CD4-positive, alpha-beta T cell treated with Interleukin-6 for 4 hours (primary cell): ENCODE results near the gene NOC4L.
A peak's percentile ranks its signal among the peaks of the same experiment; 100 is the strongest.

ENCODE experiments used
- DNase-seq: peaks from one replicate; pipeline ENCODE4 v3.0.0-alpha.2; 2020; ENCODE audit warnings: mixed read lengths

NOC4L gene

DNA sequence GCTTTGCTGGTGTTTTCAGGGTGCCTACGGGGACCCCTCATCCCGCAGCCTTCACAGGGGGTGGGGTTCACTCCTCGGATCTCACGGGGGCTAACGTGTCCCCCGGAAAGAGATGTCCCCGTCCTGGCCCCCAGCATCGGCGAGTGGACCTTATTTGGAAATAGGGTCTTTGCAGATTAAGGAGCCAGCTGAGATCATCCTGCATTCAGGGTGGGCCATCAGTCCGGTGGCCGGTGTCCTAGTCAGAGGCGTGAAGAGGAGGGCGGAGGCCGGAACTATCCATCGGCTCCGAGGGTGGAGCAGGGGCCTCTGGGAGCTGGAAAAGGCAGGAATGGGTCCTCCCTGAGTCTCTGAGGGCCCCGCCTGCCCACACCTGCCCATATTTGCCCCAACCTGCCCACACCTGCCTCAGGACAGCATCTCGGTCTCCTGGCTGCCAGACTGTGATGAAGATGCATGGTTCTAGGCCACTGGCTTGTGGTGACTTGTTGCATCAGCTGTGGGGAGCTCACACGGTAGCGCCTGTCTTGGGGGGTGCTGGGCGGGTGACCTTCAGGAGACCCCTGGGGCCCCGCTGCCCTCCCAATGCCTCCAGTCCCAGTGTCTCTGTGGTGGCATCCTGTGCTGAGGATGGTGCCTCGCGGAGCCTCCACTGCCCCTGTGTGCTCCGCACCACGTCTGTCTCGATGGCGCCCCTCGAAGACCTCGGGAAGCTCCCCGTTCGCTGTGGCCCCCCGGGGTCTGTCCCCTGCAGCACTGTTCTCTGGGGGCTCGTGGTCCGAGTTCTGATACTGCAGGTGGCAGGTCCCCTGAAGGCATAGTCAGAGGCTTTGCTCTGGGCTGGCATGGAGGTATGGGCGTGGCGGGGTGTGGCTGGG lies 14.7 kb downstream of the NOC4L start:
- DNase-seq, result no peak

DNA sequence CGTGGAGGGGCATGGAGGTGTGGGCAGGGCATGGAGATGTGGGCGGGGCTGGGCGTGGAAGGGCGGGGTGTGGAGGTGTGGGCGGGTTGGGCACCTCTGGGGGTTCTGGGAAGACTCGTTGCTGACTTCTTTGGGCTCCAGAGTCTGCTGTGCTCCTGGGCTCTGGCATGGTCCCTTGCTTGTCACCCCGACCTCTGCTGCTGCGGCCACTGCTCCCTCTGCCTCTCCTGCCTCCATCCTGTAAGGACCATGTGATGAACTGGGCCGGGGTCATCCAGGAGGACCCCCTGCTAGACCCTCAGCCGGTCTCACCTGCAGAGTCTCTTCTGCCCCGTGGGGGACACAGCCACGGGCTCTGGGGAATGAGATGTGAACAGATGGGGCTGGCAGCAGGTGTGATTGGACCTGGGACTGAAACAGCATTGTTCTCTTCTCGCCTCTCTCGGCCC lies 15.3 kb downstream of the NOC4L start:
- no peak for DNase-seq

DNA sequence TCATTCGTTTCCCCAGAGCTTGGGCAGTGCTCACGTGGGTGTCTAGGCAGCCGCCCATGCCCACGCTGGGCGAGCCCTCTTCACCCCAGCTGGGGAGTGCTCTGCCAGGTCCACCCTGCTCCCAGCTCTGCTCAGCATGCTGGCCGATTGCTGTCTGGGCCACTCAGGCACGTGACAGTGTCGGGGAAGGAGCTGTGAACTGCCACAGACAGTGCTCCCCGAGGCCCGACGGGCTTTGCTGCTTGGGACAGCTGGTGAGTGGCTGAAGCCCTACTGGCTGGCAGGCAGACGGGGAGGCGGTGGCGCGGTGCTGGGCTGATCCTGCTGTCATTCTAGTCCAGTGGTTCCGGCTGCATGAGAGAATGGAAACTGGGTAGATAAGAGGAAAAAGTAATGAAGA lies 15.8 kb downstream of the NOC4L start:
- DNase-seq, result no peak

DNA sequence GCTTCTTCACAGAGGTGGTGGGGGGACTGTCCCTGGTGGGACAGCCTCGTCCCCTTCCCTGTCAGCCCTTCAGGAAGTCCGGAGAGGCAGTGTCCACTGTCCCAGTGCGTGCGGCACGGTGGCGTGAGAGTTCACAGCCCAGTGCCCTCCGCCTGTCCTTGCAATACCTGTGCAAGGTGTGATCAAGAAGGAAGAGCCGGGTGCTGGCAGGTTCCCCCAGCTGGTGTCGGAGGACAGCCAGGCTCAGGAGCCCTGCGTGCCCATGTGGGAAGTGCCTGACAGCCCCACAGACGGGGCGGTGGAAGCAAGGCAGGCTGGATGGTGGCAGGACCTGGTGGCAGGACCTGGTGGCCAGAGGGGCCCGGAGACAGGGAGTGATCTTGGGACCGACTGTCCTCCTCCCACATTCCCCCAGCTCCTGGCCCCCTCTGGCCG lies 16.4 kb downstream of the NOC4L start:
- DNase-seq, result no peak

DNA sequence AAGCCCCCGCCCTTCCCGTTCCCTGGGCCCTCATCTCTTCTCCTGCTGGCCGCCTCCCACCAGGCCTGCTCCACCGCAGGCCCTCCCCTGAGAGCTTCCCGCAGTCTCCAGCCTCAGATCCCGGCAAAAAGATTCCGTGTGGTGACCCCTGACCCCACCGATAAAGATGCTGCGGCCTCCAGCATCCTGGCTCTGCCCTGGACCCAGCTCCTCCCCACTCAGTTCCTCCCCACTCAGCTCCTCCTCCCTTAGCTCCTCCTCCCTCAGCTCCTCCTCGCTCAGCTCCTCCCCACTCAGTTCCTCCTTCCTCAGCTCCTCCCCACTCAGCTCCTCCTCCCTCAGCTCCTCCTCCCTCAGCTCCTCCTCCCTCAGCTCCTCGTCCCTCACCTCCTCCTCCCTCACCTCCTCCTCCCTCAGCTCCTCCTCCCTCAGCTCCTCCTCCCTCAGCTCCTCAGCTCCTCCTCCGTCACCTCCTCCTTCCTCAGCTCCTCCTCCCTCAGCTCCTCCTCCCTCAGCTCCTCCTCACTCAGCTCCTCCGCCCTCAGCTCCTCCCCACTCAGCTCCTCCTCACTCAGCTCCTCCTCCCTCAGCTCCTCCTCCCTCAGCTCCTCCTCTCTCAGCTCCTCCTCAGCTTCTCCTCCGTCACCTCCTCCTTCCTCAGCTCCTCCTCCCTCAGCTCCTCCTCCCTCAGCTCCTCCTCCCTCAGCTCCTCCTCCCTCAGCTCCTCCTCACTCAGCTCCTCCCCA lies 17.0 kb downstream of the NOC4L start:
- DNase-seq, result no peak

DNA sequence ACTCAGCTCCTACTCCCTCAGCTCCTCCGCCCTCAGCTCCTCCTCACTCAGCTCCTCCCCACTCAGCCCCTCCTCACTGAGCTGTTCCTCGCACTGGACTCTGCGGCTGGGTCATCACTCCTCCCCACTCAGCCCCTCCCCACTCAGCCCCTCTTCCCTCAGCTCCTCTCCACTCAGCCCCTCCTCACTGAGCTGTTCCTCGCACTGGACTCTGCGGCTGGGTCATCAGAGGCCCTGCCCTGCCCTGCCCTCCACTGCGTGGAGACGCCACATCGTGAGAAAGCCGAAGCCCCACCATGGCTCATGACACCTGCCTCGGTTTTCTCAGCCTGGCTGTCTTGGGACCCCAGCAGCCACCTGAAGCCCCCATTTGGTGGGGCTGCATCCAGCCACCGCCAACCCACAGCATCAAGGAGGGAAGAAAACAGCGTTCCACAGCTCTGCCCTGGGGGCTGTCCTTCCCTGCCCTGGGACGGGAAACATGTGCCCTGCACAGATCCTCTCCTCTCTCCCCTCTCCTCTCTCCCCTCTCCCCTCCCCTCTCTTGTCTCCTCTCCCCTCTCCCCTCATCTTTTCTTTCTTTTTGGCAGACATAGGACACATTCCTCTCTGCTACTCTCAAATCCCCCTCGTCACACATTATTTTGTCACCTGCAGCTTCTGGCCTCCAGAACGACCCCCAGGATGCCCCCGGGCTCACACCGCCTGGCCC lies 17.7 kb downstream of the NOC4L start:
- DNase-seq, result no peak

DNA sequence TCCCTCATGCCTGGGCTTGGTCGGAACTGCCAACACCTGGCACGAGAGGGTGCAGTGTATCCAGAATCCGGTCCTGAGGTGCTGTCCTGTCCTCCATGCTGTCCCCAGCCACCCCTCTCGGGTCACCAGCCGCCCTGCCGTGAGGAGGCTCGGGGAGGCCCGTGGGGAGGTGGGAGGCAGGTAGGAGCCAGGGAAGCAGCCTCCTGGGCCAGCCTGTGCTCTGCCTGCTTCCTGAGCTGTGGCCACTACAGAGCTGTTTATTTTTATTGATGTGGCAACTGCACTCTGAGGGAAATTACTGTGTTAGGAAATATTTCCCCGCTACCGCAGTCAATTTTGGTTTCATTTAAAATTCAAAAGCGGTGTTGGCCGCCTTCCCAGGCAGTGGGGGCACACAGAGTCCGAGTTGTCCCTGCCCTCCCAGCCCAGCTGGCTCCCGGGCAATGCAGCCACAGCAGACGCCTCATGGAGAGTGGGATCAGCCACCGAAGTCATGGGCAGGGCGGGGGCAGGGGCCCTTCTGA lies 18.3 kb downstream of the NOC4L start:
- peak; percentile 33 for DNase-seq

DNA sequence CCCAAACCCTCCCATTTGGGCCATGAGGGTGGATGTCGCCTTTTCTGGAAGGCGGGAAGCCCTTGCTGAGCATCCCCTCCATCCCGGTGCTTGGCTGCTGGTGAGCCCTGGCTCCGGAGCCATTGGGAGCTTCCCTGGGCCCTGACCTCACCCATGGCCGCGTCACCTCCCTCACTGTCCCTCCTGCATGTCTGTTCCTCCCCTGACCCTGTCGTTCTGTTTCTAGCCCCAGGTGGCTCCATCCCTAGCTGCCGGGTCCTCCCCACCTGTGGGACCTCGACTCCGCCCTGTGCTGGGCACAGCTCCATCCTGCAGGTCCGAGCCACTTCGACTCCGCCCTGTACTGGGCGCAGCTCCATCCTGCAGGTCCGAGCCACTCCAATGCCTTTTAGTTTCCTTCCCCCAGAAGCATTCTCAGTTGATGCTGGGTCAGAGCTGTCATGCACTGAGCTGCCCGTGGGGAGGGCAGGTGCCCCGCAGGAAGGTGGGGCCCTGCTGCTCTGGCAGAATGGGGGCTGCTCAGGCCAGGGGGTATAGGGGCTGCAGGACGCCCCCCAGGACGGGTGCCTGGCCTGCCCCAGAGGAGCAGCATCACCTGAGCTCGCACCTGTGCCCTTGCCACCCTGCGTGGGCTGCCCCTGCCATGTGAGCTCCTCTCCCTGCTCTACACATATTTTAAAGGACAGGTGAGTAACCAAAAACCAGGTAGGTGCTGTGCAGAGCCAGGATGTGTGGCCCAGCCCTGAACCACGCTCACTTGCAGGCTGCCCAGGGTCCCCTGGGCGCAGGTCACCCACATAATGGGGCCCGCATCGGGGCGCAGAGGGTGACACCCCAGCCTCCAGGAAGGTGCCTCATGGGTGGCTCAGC lies 19.0 kb downstream of the NOC4L start:
- no peak for DNase-seq

DNA sequence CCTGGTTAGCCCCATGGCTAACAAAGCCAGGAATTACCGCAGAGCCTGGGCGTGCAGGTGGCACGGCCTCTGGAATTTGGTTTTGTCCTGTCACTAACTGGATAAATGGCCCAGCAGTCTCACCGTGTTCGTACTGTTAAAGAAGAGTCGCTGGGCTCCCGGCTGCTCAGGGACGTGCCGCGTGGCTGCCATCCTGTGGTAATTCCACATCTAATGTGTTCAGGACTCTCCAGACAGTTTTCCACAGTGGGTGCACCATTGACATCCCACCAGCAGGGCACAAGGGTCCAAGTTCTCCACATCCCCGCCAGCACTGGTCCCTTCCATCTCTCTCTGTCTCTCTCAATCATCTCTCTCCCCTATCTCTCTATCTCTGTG lies 19.6 kb downstream of the NOC4L start:
- no peak for DNase-seq

DNA sequence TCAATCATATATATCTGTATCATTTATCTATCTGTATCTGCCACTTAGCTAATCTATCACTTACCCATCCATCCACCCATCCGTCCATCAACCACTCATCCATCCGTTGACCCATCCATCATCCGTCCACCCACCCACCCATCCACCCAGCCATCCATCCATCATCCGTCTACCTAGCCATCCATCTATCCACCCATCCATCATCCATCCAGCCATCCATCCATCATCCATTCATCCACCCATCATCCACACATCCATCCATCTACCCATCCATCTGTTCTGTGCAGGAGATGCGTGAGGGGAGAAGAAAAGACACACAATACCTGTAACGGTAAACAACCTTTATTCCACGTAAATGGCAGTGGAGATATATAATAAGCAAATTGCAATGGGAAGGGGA lies 20.2 kb downstream of the NOC4L start:
- DNase-seq, result no peak

DNA sequence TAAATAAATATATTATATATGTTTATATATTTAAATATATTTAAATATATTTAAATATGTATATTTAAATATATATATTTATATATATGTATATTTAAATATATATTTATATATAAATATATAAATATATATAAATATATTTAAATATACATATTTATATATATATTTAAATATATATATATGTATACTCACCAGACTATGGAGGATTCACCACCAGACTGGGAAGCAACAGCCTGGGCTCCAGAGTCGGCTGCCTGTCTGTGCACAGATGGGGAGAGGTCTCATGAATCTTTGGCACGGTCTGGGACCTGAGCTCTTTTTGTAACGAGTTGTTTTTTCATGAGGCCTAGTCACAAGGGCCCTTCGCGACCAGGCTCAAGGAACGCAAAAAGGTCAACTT lies 21.3 kb downstream of the NOC4L start:
- DNase-seq, result no peak

DNA sequence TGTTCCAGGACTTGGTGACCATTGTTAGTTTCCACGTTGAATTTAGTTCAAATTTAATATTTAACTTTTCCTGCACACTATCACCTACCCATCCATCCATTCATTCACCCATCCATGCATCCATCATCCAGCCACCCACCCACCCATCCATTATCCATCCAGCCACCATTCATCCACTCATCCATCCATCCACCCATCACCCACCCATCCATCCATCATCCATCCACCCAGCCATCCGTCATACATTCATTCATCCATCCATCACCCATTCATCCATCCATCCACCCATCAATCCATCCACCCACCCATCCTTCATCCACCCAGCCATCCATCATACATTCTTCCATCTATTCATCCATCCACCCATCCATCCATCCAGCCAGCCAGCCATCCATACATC lies 21.8 kb downstream of the NOC4L start:
- DNase-seq, result no peak

DNA sequence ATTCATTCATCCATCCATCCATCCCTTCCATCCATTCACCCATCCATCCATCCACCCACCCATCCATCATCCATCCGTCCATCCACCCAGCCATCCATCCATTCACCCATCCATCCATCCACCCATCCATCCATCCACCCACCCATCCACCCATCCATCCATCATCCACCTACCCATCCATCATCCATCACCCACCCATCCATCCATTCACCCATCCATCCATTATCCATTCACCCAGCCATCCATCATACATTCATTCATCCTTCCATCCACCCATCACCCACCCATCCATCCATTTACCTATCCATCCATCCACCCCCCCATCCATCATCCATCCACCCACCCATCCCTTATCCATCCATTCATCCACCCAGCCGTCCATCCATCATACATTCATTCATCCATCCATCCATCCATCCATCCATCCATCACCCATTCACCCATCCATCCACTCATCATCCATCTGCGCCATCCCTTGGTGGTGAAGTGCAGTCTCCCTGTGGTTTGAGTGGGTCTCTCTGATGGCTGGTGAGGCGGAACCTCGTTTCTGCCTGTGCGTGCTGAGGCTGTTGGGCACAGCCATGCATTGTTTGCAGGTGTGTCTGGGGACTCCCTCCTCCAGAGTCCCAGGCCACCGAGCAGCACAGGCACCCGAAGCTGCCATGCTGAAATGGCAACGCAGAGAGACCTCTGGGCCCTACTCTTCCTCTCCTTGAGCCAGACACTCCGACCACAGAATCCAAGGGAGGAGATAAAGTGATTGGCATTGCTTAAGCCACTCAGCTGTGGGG lies 22.7 kb downstream of the NOC4L start:
- DNase-seq, result no peak

DNA sequence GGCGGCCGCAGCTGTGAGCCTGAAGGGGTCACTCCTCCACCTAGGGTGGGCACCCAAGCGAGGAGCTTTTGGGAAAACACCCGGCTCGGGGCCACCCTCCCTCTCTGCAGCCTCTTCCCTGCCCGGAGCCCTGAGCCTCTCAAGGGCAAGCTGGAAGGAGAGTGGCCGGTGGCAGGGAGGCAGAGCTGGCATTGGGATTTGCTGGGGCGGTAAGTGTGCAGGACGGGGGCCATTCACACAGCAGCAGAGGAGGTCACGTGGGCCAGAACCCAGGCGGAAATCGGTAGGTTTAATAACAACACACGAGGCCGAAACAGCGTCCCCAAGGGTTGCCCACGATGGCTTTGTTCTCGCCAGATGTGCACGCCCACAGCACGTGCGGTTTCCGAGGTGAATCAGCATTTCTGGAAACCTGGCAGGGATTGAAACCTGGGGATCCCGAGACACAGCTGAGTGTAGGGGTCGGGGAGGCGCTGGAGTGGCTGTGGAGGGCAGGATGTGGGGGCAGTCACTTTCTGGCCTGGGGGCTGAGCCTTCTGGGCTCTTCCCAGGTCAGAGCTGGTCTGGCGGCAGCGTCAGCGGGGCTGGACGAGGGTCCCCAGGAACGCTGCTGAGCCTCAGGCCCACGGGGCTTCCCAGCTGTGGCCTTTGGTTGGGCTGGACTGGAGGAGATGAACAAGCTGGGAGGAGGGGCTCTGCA lies 23.5 kb downstream of the NOC4L start:
- no peak for DNase-seq

DNA sequence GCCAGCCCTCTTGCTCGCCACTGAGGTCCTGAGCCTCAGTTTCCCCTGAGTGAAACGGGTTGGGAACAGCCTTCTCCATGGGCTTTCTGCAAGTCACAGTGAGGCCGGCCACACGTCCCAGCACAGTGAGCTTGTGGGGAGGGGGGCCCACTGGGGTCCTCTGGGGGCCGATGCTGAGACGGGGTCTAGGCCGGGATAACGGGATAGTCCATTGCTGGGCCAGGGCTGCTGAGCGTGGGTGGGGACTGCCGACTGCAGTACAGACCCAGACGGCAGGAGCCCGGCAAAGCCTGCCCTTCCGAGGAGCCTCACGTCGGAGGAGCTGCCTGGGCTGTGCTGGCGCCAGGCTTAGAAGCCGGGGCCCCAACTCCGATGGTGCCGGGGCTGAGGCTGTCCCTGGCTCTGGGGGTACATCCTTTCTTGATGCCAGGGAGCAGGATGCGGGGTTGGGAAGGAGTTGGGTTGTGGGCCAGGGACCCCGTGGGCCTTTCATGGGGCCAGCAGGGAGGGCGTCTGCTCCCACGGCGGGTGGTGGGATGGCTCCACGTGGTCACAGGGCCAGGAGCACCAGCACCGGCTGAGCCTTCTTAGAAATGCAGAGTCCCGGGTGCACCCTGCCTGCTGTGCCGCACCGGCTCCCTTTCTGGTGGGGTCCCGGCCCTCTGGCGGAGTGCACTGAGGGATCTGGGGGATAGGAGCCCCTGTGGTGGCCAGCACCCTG lies 24.2 kb downstream of the NOC4L start:
- no peak for DNase-seq

DNA sequence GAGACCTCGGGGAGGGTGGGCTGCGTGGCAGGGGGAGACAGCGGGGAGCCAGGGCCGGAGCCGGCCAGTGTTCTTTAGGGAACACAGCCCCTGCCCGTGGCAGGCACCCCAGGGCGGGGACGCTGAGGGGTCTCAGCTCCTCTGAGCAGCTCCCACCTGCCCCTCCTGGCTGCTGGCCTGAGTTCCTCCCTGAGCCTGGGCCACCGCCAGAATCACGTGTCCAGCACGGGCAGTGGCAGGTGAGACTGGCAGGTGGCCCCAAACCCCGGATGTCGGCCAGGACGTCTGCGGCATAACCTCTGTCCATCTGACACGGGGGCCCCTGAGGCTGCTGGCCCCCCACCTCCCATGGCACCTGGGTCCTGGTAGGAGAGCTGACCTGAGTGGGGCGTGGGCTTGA lies 25.1 kb downstream of the NOC4L start:
- DNase-seq, result no peak

DNA sequence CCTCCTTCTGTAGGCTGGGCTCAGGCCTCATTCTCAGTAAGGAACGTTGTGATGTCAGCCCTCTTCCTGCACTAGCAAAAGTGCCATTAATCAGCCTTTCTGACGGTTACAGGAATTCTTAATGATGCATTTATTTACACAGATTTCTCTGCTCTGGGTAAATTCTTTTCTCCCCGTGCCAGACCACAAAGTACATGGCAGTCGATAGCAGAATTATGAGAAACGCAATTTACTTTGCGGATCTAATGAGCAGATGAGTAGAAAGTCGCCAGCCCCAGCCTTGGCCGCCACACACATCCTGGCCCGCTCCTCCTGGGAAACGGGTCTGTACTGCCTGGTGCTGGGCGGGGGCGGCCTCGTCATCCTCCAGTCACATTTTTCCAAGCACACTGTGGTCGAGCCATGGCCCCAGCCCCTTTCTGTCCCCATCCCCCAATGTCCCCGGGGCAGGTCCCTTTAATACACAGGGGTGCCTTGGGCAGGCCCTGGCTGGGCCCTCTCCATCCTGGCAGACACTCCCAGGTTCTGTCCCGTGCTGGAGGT lies 25.9 kb downstream of the NOC4L start:
- no peak for DNase-seq

DNA sequence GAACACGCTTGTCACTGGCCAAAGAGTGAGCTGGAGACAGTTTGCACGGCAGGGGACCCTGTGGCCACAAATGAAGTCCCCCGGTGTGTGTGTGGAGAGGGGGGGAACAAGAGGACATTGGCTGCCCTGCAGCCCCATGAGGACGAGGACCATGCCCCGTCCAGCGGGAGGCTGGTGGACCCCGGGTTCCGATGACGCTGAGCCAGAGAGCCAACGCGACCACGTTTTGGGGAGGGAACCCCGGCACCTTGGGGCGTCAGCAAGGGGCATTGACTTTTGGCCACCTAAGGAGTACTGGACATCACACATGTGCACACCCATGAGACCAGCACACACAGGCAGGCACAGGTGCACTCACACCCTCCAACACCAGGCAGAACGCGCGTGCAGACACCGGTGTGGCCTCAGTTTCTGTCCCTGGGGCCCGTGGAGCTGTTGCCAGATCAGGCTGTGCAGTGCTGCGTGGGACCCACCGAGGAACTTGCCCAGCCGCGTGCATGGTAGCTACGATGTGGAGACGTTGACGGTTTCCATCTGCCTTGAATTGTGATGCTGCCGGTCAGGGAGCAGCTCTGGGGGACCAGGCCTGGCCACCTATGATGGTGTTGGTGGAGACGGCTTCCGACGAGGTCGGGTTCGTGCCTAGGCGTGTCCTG lies 26.5 kb downstream of the NOC4L start:
- DNase-seq, result no peak

DNA sequence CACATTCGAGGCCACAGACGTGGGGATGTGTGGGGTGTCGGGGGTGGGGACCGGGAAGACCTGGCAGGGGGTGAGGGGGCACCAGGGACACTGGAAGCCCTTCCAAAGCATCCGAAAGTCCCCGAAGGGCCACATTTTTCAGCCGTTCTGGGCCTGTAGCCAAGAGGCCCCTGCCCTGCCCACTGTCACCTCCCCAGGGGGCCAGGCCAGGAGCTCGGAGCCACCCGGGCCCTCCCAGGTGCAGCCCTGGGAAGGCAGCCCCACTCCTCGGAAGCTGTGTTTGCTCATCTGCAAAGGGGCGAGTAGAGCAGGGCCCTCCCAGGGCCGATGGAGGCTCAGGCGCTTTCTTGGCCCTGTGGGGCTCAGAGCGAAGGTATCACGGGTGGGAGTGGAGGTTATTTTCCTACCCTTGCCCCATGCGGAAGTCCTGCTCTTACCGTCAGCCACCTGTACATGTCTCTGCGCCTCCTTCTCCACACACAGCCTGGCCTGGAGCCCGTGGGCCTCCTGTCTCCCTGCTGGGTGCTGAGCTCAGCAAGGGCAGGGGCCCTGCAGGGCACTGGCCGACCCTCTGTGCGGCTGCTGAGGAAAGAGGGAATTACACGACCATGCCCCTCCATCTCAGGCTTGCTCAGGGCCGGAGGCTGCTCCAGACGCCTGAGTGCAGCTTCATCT lies 27.2 kb downstream of the NOC4L start:
- DNase-seq, result no peak
